Osteoblast (primary cell): ENCODE measurements around the gene RNF128. TPM values are rescaled to one million over a fixed set of nuclear protein-coding genes. Genes with fewer than 3 reads are reported as not detected.

Source experiments
- DNase-seq: peaks from one replicate; pipeline ENCODE4 v3.0.0; 2011; ENCODE audit warnings: low spot score, mixed read lengths; ENCODE audit not compliant: insufficient read length; ENCODE audit errors: missing footprints
- H2AFZ ChIP-seq: 2 replicates; pipeline ENCODE4 v1.6.0; 2011; ENCODE audit warnings: mild to moderate bottlenecking, low read length
- H3K27ac ChIP-seq: 2 replicates; pipeline ENCODE4 v1.5.1; 2011; ENCODE audit warnings: mild to moderate bottlenecking, low read depth, low read length, moderate library complexity
- H3K27me3 ChIP-seq: 2 replicates; pipeline ENCODE4 v1.6.0; 2012; ENCODE audit warnings: mild to moderate bottlenecking, control low read depth, inconsistent platforms, low read length, moderate library complexity; ENCODE audit not compliant: insufficient read depth
- H3K36me3 ChIP-seq: 2 replicates; pipeline ENCODE4 v1.5.1; 2011; ENCODE audit warnings: mild to moderate bottlenecking, low read length, control low read depth, moderate library complexity; ENCODE audit not compliant: insufficient read depth
- H3K4me1 ChIP-seq: 2 replicates; pipeline ENCODE4 v1.5.1; 2011; ENCODE audit warnings: mild to moderate bottlenecking, low read length, control low read depth, moderate library complexity; ENCODE audit not compliant: insufficient read depth
- H3K4me2 ChIP-seq: 2 replicates; pipeline ENCODE4 v1.6.0; 2011; ENCODE audit warnings: mild to moderate bottlenecking, low read length; ENCODE audit not compliant: insufficient read depth
- H3K4me3 ChIP-seq: fragments of 200-600 bp; sonication (generic); 3 replicates; pipeline ENCODE4 v1.5.1; 2012; ENCODE audit warnings: mild to moderate bottlenecking, low read length, inconsistent platforms; ENCODE audit not compliant: insufficient read depth
- H3K79me2 ChIP-seq: 2 replicates; pipeline ENCODE4 v1.6.0; 2012; ENCODE audit warnings: mild to moderate bottlenecking, low read length, control low read depth, inconsistent platforms; ENCODE audit not compliant: insufficient read depth
- H3K9me3 ChIP-seq: 2 replicates; pipeline ENCODE4 v1.5.1; 2011; ENCODE audit warnings: low read depth, low read length, control low read depth
- H4K20me1 ChIP-seq: 2 replicates; pipeline ENCODE4 v1.6.0; 2012; ENCODE audit warnings: mild to moderate bottlenecking, low read length, control low read depth; ENCODE audit not compliant: insufficient read depth
- CTCF ChIP-seq: IDR thresholded peaks from 2 replicates; pipeline ENCODE4 v1.5.1; 2011; ENCODE audit warnings: mild to moderate bottlenecking, low read depth, low read length, moderate library complexity; ENCODE audit errors: extremely low read depth
- total RNA-seq: library from RNA; depleted of rRNA; stranded (reverse); fragments of >200 nt; gene quantifications from 2 replicates; pipeline ENCODE4 v1.2.3, GENCODE V29; 2012

RNF128 gene
- total RNA-seq, 1 donor: 0.72 TPM

GRCh38 chrX:106706466-106706865 lies 20.0 kb upstream of the RNF128 start:
- no peak overlapping the region for H2AFZ ChIP-seq
- peaks cover 3% of the 10 kb centered on the region for H3K27me3 ChIP-seq
- no peak for TF ChIP-seq CTCF
- H3K4me3 ChIP-seq: no peak overlapping the region
- DNase-seq: no peak
- H3K9me3 ChIP-seq: no peaks in the 10 kb centered on the region
- H4K20me1 ChIP-seq: no peaks in the 10 kb centered on the region
- no peaks in the 10 kb centered on the region for H3K36me3 ChIP-seq
- H3K4me1 ChIP-seq: peaks cover 19% of the 10 kb centered on the region
- H3K27ac ChIP-seq: no peak overlapping the region
- no peaks in the 10 kb centered on the region for H3K79me2 ChIP-seq
- H3K4me2 ChIP-seq: no peak overlapping the region

GRCh38 chrX:106707771-106708454 lies 18.6 kb upstream of the RNF128 start:
- no peak for TF ChIP-seq CTCF
- H3K79me2 ChIP-seq: no peaks in the 10 kb centered on the region
- H3K4me1 ChIP-seq: peaks cover 19% of the 10 kb centered on the region
- peak overlapping the region; percentile 75 for H3K27ac ChIP-seq
- H3K9me3 ChIP-seq: no peaks in the 10 kb centered on the region
- peaks cover 6% of the 10 kb centered on the region for H3K27me3 ChIP-seq
- no peaks in the 10 kb centered on the region for H3K36me3 ChIP-seq
- no peak overlapping the region for H2AFZ ChIP-seq
- no peak overlapping the region for H3K4me3 ChIP-seq
- DNase-seq: peak; percentile 84
- peak overlapping the region; percentile 20 for H3K4me2 ChIP-seq
- no peaks in the 10 kb centered on the region for H4K20me1 ChIP-seq

- Histone ChIP-seq H3K79me2 (no peaks in the 10 kb centered on the region), H3K36me3 (no peaks in the 10 kb centered on the region), H4K20me1 (no peaks in the 10 kb centered on the region), H2AFZ (peak overlapping the region; percentile 14), H3K4me2 (no peak overlapping the region), H3K27me3 (peaks cover 3% of the 10 kb centered on the region), H3K9me3 (no peaks in the 10 kb centered on the region), H3K4me3 (no peak overlapping the region), H3K27ac (peak overlapping the region; percentile 28), H3K4me1 (peaks cover 19% of the 10 kb centered on the region)
- TF ChIP-seq CTCF: no peak
- no peak for DNase-seq
Measured at GRCh38 chrX:106710771-106711170, 15.7 kb upstream of the RNF128 start.

- no peaks in the 10 kb centered on the region for H3K79me2 ChIP-seq
- peak overlapping the region; percentile 28 for H3K27ac ChIP-seq
- H3K4me2 ChIP-seq: no peak overlapping the region
- TF ChIP-seq CTCF: no peak
- no peak overlapping the region for H3K4me3 ChIP-seq
- no peaks in the 10 kb centered on the region for H3K36me3 ChIP-seq
- H3K4me1 ChIP-seq: peaks cover 19% of the 10 kb centered on the region
- H3K9me3 ChIP-seq: no peaks in the 10 kb centered on the region
- H4K20me1 ChIP-seq: no peaks in the 10 kb centered on the region
- H2AFZ ChIP-seq: no peak overlapping the region
- peaks cover 3% of the 10 kb centered on the region for H3K27me3 ChIP-seq
- no peak for DNase-seq
Measured at GRCh38 chrX:106711375-106711774, 15.1 kb upstream of the RNF128 start.
